WTC11 (cell line): ENCODE data around the gene SNPH.

Experiments used
- ATF1 ChIP-seq: sonication (generic); formaldehyde crosslinking; IDR thresholded peaks from 2 replicates; pipeline ENCODE4 v1.8.1; 2023; ENCODE audit warnings: mild to moderate bottlenecking, moderate library complexity, missing genetic modification reagents
- CTCF ChIP-seq: fragments of 200-600 bp; IDR thresholded peaks from 2 replicates; pipeline ENCODE4 v1.8.0; 2022; ENCODE audit warnings: antibody characterized with exemption
- E2F4 ChIP-seq: sonication (generic); formaldehyde crosslinking; IDR thresholded peaks from 2 replicates; pipeline ENCODE4 v1.8.1; 2022; ENCODE audit warnings: low read depth, mild to moderate bottlenecking, moderate library complexity, missing genetic modification reagents, borderline replicate concordance
- FOXP1 ChIP-seq: sonication (generic); formaldehyde crosslinking; IDR thresholded peaks from 2 replicates; pipeline ENCODE4 v1.8.0; 2022; ENCODE audit warnings: missing genetic modification reagents, mild to moderate bottlenecking, moderate library complexity, borderline replicate concordance
- FOXP4 ChIP-seq: sonication (generic); formaldehyde crosslinking; IDR thresholded peaks from 2 replicates; pipeline ENCODE4 v1.8.0; 2022; ENCODE audit warnings: mild to moderate bottlenecking, missing genetic modification reagents
- JUN ChIP-seq: sonication (generic); formaldehyde crosslinking; IDR thresholded peaks from 2 replicates; pipeline ENCODE4 v1.8.0; 2023; ENCODE audit warnings: mild to moderate bottlenecking, missing genetic modification reagents
- USF1 ChIP-seq: sonication (generic); formaldehyde crosslinking; IDR thresholded peaks from 2 replicates; pipeline ENCODE4 v1.8.0; 2022; ENCODE audit warnings: mild to moderate bottlenecking, missing genetic modification reagents
- ZBTB21 ChIP-seq: sonication (generic); formaldehyde crosslinking; IDR thresholded peaks from 2 replicates; pipeline ENCODE4 v1.8.1; 2023; ENCODE audit warnings: mild to moderate bottlenecking, missing genetic modification reagents, borderline replicate concordance

GRCh38 chr20:1310071-1310470 is 44.0 kb downstream of the SNPH start:
- TF ChIP-seq USF1 (CRISPR knock-in tag) (no peak), ATF1 (CRISPR knock-in tag) (no peak), E2F4 (CRISPR knock-in tag) (no peak), CTCF (no peak), ZBTB21 (no peak), FOXP4 (no peak), FOXP1 (no peak), JUN (CRISPR knock-in tag) (no peak)
